Esophagus muscularis mucosa (tissue), 4 donors: ENCODE measurements around the gene MYO16. TPM values are rescaled to one million over a fixed set of nuclear protein-coding genes. Genes with fewer than 3 reads are reported as not detected.
A peak's percentile ranks its signal among the peaks of the same experiment; 100 is the strongest.

ENCODE experiments used
- DNase-seq: peaks from one replicate; pipeline ENCODE4 v3.0.0-alpha.2; 2017; ENCODE audit errors: extremely low spot score
- H3K27ac ChIP-seq, 4 donors: fragments of 200-600 bp; sonication (generic); replicated peaks in 1 of 4; 1 replicate in 3 of 4; 2 replicates in 1 of 4; pipeline ENCODE4 v1.5.1; 2016 to 2019; ENCODE audit warnings: mild to moderate bottlenecking in 1 of 4
- H3K27me3 ChIP-seq, 4 donors: fragments of 200-600 bp; sonication (generic); one replicate each; pipeline versions ENCODE4 v1.5.1 to v1.6.0; 2016 to 2019
- H3K36me3 ChIP-seq, 4 donors: fragments of 200-600 bp; sonication (generic); one replicate each; pipeline ENCODE4 v1.5.1; 2016 to 2019
- H3K4me1 ChIP-seq, 4 donors: fragments of 200-600 bp; sonication (generic); one replicate each; pipeline ENCODE4 v1.5.1; 2016 to 2019
- H3K4me3 ChIP-seq, 4 donors: fragments of 200-600 bp; sonication (generic); 1 replicate in 2 of 4; 2 replicates in 2 of 4; pipeline ENCODE4 v1.5.1; 2016 to 2019; ENCODE audit warnings: mild to moderate bottlenecking in 4 of 4, moderate library complexity in 1 of 4
- H3K9me3 ChIP-seq, 4 donors: fragments of 200-600 bp; sonication (generic); 1 replicate in 3 of 4; 2 replicates in 1 of 4; pipeline ENCODE4 v1.5.1; 2016 to 2019
- EP300 ChIP-seq: sonication (generic); formaldehyde crosslinking; IDR thresholded peaks from one replicate; pipeline ENCODE4 v1.6.1; 2017; ENCODE audit warnings: antibody characterized with exemption
- POLR2A ChIP-seq: fragments of 450-650 bp; IDR thresholded peaks from one replicate; pipeline ENCODE4 v1.6.1; 2017; ENCODE audit warnings: antibody characterized with exemption, moderate library complexity, mild to moderate bottlenecking, low read depth
- POLR2AphosphoS5 ChIP-seq, 2 donors: sonication (generic); formaldehyde crosslinking; IDR thresholded peaks; one replicate each; pipeline ENCODE4 v1.6.1; 2017; ENCODE audit warnings: antibody characterized with exemption in 2 of 2
- WGBS: methylation state at CpG from one replicate; pipeline ENCODE4 v1.1.5; 2018; 5-methylcytosine and 5-hydroxymethylcytosine counted together
- intact Hi-C: fragments of 100-400 bp; cut with DNase I; formaldehyde crosslinking; loops from one replicate; pipeline ENCODE4 v1.15.1; 2023
- total RNA-seq, 4 donors: library from RNA; depleted of rRNA; stranded (reverse); fragments of >200 nt; gene quantifications; one replicate each; pipeline versions ENCODE4 v1.1.0 to v1.2.1, GENCODE V29; 2016
- TF ChIP-seq, protein P1 (sequence below), 3 experiments: fragments of 200-600 bp in 2 of 3; fragments of 450-650 bp in 1 of 3; sonication (generic) in 2 of 3; IDR thresholded peaks; one replicate each; pipeline ENCODE4 v1.5.1; 2017 to 2019; ENCODE audit warnings: antibody characterized with exemption in 3 of 3, mild to moderate bottlenecking in 2 of 3, moderate library complexity in 1 of 3

The MYO16 gene
- total RNA-seq, 4 donors from 2014 or later = 1.2 to 3.7 (median 1.8) TPM

DNA sequence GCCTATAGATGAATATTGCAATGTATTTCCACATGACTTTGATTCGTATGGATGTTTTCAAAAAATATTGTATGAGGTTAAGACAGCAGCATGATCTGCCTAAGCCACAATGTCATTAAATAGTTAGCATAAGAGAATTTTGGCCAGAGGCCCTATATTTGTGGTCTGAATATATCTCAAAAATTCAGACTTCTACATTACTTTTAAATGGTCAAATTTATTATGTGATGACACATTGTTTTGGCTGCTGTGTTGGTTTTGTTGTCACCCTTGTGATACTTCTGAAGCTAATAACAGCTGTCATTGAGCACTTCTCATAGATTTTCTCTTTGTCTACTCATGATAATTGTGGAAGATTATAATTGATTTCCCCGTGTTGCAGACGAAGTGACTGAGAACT is 288.2 kb downstream of the MYO16 start:
- Histone ChIP-seq H3K4me3 (no peak overlapping the region), H3K27me3 (no peaks in the 10 kb centered on the region), H3K4me1 (peaks cover 9 to 52% (median 38%) of the 10 kb centered on the region in 4 donors), H3K36me3 (no peaks in the 10 kb centered on the region), H3K27ac (peak overlapping the region in 3 of 4 donors; percentile 84 to 88 (median 86)), H3K9me3 (no peaks in the 10 kb centered on the region)
- DNase-seq = no peak
- WGBS = 55% methylated on average over 3 of the region's 3 CpGs
- intact Hi-C loops = loop anchor here (5.0 kb wide), 1 partner anchor 1190 kb away; no protein-coding TSS in a partner anchor
- TF ChIP-seq POLR2A (no peak), POLR2AphosphoS5 (IDR thresholded peaks at IDR 0.05) (no peak), EP300 (no peak)
- TF ChIP-seq, protein P1, sequence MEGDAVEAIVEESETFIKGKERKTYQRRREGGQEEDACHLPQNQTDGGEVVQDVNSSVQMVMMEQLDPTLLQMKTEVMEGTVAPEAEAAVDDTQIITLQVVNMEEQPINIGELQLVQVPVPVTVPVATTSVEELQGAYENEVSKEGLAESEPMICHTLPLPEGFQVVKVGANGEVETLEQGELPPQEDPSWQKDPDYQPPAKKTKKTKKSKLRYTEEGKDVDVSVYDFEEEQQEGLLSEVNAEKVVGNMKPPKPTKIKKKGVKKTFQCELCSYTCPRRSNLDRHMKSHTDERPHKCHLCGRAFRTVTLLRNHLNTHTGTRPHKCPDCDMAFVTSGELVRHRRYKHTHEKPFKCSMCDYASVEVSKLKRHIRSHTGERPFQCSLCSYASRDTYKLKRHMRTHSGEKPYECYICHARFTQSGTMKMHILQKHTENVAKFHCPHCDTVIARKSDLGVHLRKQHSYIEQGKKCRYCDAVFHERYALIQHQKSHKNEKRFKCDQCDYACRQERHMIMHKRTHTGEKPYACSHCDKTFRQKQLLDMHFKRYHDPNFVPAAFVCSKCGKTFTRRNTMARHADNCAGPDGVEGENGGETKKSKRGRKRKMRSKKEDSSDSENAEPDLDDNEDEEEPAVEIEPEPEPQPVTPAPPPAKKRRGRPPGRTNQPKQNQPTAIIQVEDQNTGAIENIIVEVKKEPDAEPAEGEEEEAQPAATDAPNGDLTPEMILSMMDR (IDR thresholded peaks at IDR 0.05) = no peak

DNA sequence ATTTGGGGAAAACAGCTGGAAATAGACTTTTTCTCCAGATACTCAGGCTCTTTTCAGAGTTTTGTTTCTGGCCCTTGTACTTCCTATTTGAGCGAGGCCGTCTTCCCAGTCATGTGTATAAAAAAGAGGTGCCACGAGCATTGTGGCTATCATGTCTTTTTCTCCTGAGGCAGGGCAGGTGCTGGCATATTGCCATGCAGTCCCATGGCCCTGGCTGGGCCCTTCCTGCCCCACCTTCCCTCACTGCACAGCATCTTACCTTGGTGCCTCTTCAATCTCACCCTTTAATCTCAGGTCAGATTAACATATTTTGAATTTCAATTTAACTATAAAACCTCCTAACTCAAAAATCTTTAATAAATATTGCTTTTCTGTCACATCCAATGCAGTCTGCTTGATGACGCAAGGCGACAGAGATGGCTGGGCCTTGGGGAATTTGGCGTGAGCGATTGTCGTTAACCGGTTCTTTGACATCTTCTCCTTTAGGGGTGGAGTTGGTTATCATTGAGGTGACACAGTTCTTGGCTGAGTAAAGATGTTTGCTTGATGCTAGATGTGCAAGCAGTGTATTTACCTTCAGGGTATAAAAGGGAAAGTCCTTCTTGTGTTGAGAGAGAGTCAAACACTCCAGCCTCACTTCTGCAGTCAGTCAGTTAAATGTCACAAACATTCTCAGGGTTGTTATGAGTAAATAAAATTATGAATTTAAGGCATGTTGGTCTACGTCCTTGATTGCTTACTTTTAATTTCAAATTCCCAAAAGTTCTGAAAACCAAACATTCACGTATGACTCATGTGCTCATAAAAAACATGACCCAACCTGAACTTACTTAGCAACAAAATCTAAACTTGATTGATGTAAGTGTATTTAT is 289.9 kb downstream of the MYO16 start:
- 79% methylated on average over 11 of the region's 11 CpGs for WGBS

DNA sequence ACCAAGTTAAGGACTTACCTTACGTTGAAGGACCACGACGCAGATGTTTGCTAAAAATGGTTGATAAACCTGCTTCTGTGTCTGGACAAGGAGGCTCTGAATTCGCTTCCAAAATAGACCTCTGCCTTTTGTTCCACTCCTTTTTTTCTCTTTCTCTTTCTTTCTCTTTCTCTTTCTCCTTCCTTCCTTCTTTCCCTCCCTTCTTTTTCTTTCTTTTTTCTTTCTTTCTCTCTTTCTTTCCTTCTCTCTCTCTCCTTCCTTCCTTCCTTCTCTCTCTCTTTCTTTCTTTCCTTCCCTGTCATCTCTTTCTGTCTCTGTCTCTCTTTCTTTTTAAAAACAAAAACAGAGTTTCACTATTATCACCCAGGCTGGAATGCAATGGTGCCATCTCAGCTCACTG is 290.7 kb downstream of the MYO16 start:
- Histone ChIP-seq H3K4me1 (peaks cover 9 to 42% (median 29%) of the 10 kb centered on the region in 4 donors), H3K9me3 (no peaks in the 10 kb centered on the region), H3K27me3 (no peaks in the 10 kb centered on the region), H3K27ac (peak overlapping the region in 1 of 4 donors; percentile 18), H3K4me3 (no peak overlapping the region), H3K36me3 (no peaks in the 10 kb centered on the region)
- intact Hi-C loops = no loop called here
- TF ChIP-seq EP300 (no peak), POLR2A (no peak), POLR2AphosphoS5 (IDR thresholded peaks at IDR 0.05) (no peak)
- TF ChIP-seq, protein P1 (IDR thresholded peaks at IDR 0.05) = no peak
- DNase-seq = no peak
- 67% methylated on average over 4 of the region's 4 CpGs for WGBS

More for the DNA sequence above, 289.9 kb downstream of the MYO16 start:
- TF ChIP-seq POLR2A (no peak), EP300 (no peak), POLR2AphosphoS5 (IDR thresholded peaks at IDR 0.05) (no peak)
- TF ChIP-seq, protein P1 (IDR thresholded peaks at IDR 0.05) = no peak
- H3K27ac ChIP-seq = peak overlapping the region in 2 of 4 donors; percentile 6 to 13
- H3K27me3 ChIP-seq = no peaks in the 10 kb centered on the region
- intact Hi-C loops = loop anchor here (5.0 kb wide), 1 partner anchor 1188 kb away; no protein-coding TSS in a partner anchor
- no peak for DNase-seq
- no peak overlapping the region for H3K4me3 ChIP-seq
- no peaks in the 10 kb centered on the region for H3K9me3 ChIP-seq
- H3K36me3 ChIP-seq = no peaks in the 10 kb centered on the region
- peaks cover 9 to 51% (median 36%) of the 10 kb centered on the region in 4 donors for H3K4me1 ChIP-seq

DNA sequence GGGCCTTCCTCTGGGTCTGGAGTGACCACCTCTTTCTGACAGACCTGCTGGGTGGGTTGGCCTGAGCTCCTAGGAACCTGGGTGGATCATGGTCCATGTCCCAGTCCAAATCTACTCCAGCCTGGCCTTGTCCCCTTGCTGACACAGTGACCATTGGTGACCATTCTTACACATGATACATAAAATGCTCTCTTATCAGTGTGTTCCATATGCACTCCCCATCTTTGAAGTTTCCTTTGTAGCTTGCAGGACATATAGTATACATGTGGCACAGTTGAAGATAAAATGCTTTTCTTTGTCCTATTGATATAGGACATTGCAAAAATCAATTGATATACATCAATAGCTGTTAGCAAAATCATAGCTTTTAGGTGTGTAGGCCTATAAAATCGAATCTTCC is 291.8 kb downstream of the MYO16 start:
- Histone ChIP-seq H3K36me3 (no peaks in the 10 kb centered on the region), H3K27me3 (no peaks in the 10 kb centered on the region), H3K4me1 (peaks cover under 1 to 31% (median 24%) of the 10 kb centered on the region in 4 donors), H3K4me3 (no peak overlapping the region), H3K9me3 (no peaks in the 10 kb centered on the region), H3K27ac (no peak overlapping the region)
- no peak for DNase-seq
- WGBS = 85% methylated on average over 1 of the region's 1 CpG
- intact Hi-C loops = no loop called here
- TF ChIP-seq POLR2A = no peak

DNA sequence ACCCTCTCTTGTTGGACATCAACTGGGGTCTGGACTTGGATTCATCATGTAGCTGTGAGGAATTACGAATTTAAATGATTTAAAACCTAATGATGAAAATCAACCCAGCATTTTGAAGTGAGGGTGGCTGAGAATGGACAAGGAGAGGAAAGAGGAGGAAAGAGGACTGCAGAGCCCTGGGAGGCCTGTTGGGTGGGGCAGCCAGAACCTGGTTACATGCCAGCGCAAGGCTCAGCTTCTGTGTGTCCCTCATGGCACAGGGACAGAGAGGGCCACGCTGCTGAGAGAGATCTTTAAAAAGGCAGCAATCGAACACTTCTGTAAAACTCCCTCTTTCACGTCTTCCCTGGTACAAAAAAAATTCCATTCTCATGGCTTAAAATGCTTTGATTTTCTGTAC is 292.7 kb downstream of the MYO16 start:
- H3K4me3 ChIP-seq = no peak overlapping the region
- peaks cover 0 to 22% (median 19%) of the 10 kb centered on the region in 4 donors for H3K4me1 ChIP-seq
- H3K27me3 ChIP-seq = no peaks in the 10 kb centered on the region
- no peak for DNase-seq
- H3K27ac ChIP-seq = no peak overlapping the region
- H3K36me3 ChIP-seq = no peaks in the 10 kb centered on the region
- no peaks in the 10 kb centered on the region for H3K9me3 ChIP-seq
- intact Hi-C loops = no loop called here
- no peak for TF ChIP-seq POLR2AphosphoS5 (IDR thresholded peaks at IDR 0.05)
- TF ChIP-seq, protein P1 (IDR thresholded peaks at IDR 0.05) = no peak
- TF ChIP-seq POLR2A = no peak
- no peak for TF ChIP-seq EP300
- WGBS = 84% methylated on average over 5 of the region's 5 CpGs
